Cardiac muscle cell (in vitro differentiated cells and primary cell): ENCODE results near the gene SPATA9. TPM values are rescaled to one million over a fixed set of nuclear protein-coding genes. Genes with fewer than 3 reads are reported as not detected.

Source experiments
- DNase-seq, 2 donors: peaks; one replicate each; pipeline versions ENCODE4 v3.0.0 to v3.0.0-alpha.2; 2010 to 2017; ENCODE audit warnings: low read depth in 1 of 2, low spot score in 1 of 2
- H3K27ac ChIP-seq: fragments of 200-600 bp; sonication (generic); 2 replicates; pipeline ENCODE4 v1.5.1; 2016
- H3K27me3 ChIP-seq: fragments of 200-600 bp; sonication (generic); 2 replicates; pipeline ENCODE4 v1.6.0; 2016; ENCODE audit warnings: control low read depth
- H3K36me3 ChIP-seq: fragments of 200-600 bp; sonication (generic); 2 replicates; pipeline ENCODE4 v1.5.1; 2016; ENCODE audit warnings: control low read depth
- H3K4me1 ChIP-seq: fragments of 200-600 bp; sonication (generic); 2 replicates; pipeline ENCODE4 v1.8.1; 2017; ENCODE audit warnings: low read depth, mild to moderate bottlenecking, mixed run types
- H3K4me3 ChIP-seq: fragments of 200-600 bp; sonication (generic); 2 replicates; pipeline ENCODE4 v1.5.1; 2016; ENCODE audit warnings: mild to moderate bottlenecking
- H3K9me3 ChIP-seq: fragments of 200-600 bp; sonication (generic); 2 replicates; pipeline ENCODE4 v1.5.1; 2017; ENCODE audit warnings: low read depth, mild to moderate bottlenecking, control low read depth
- CTCF ChIP-seq: IDR thresholded peaks from 2 replicates; pipeline ENCODE4 v1.5.1; 2012; ENCODE audit warnings: low read depth, mild to moderate bottlenecking, low read length
- polyA plus RNA-seq: library from polyadenylated mRNA; unstranded; fragments of >200 nt; fragmentation: Nextera tagmentation; extraction: Ambion mirVana; gene quantifications from 2 replicates; pipeline ENCODE4 v1.2.1, GENCODE V29; 2016
- total RNA-seq: library from RNA; depleted of rRNA; stranded (reverse); fragments of >200 nt; gene quantifications from 2 replicates; pipeline ENCODE4 v1.2.3, GENCODE V29; 2016

Gene SPATA9
- total and polyA plus RNA-seq, 2 experiments from 2014 or later, result 0.45 to 1.3 TPM

- H3K36me3 ChIP-seq, result no peaks in the 10 kb centered on the region
- H3K9me3 ChIP-seq, result no peaks in the 10 kb centered on the region
- no peak for TF ChIP-seq CTCF
- H3K4me3 ChIP-seq, result no peak overlapping the region
- DNase-seq, result no peak
- no peaks in the 10 kb centered on the region for H3K4me1 ChIP-seq
- peaks cover 8% of the 10 kb centered on the region for H3K27me3 ChIP-seq
- no peak overlapping the region for H3K27ac ChIP-seq
Measured at GRCh38 chr5:95627971-95628810, 54.6 kb downstream of the SPATA9 start.

- no peaks in the 10 kb centered on the region for H3K36me3 ChIP-seq
- DNase-seq, result no peak
- peaks cover 23% of the 10 kb centered on the region for H3K27me3 ChIP-seq
Measured at GRCh38 chr5:95626701-95627100, 56.1 kb downstream of the SPATA9 start.

GRCh38 chr5:95624368-95624767, 58.4 kb downstream of the SPATA9 start:
- DNase-seq, result no peak
- TF ChIP-seq CTCF, result no peak
- Histone ChIP-seq H3K27me3 (peaks cover 46% of the 10 kb centered on the region), H3K4me1 (no peaks in the 10 kb centered on the region), H3K9me3 (no peaks in the 10 kb centered on the region), H3K36me3 (no peaks in the 10 kb centered on the region), H3K27ac (no peak overlapping the region), H3K4me3 (no peak overlapping the region)

More at GRCh38 chr5:95626701-95627100, 56.1 kb downstream of the SPATA9 start:
- Histone ChIP-seq H3K4me3 (no peak overlapping the region), H3K27ac (no peak overlapping the region), H3K4me1 (no peaks in the 10 kb centered on the region), H3K9me3 (no peaks in the 10 kb centered on the region)
- TF ChIP-seq CTCF, result no peak

GRCh38 chr5:95623706-95624105, 59.1 kb downstream of the SPATA9 start:
- H3K27me3 ChIP-seq, result peaks cover 53% of the 10 kb centered on the region
- no peak for DNase-seq
- no peaks in the 10 kb centered on the region for H3K36me3 ChIP-seq
- H3K4me1 ChIP-seq, result no peaks in the 10 kb centered on the region
- TF ChIP-seq CTCF, result no peak
- H3K9me3 ChIP-seq, result no peaks in the 10 kb centered on the region
- no peak overlapping the region for H3K27ac ChIP-seq
- H3K4me3 ChIP-seq, result no peak overlapping the region

- H3K4me1 ChIP-seq, result no peaks in the 10 kb centered on the region
- H3K36me3 ChIP-seq, result no peaks in the 10 kb centered on the region
- no peak for DNase-seq
- H3K4me3 ChIP-seq, result no peak overlapping the region
- no peak overlapping the region for H3K27ac ChIP-seq
- H3K27me3 ChIP-seq, result peaks cover 66% of the 10 kb centered on the region
- no peaks in the 10 kb centered on the region for H3K9me3 ChIP-seq
- TF ChIP-seq CTCF, result no peak
Measured at GRCh38 chr5:95621839-95622629, 60.8 kb downstream of the SPATA9 start.
